ENCODE results near the gene MCOLN1.

Gene MCOLN1

DNA sequence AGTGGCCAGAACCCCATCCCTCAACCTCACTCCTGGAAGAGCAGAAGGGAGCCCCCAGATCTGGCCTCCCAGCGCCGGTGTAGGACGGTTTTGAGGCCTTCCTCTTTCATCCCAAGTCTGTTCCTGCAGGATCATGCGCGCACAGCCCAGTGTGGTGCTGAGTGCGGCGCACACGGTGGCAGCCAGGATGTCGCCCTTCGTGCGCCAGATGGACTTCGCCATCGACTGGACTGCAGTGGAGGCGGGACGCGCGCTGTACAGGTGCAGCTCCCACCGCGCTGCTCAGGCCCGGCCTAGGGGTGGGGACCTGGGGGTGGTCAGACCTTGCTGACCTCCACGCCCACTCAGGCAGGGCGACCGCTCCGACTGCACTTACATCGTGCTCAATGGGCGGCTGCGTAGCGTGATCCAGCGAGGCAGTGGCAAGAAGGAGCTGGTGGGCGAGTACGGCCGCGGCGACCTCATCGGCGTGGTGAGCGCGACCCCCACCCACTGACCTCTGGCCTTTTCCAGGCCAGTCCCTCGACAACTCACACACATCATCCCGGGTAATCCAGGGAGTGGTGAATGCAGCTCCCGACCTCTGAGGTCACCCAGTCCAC, 27.8 kb downstream of the MCOLN1 start:
- TF ChIP-seq CTCF (IDR thresholded peaks at IDR 0.05; ENCODE audit: control insufficient read depth, insufficient read depth, low read depth, low read length, missing control alignments): no peak
- DNase-seq (ENCODE audit: low read depth): no peak
- H3K4me3 ChIP-seq (ENCODE audit: control insufficient read depth, low read depth, low read length): no peak overlapping the region

DNA sequence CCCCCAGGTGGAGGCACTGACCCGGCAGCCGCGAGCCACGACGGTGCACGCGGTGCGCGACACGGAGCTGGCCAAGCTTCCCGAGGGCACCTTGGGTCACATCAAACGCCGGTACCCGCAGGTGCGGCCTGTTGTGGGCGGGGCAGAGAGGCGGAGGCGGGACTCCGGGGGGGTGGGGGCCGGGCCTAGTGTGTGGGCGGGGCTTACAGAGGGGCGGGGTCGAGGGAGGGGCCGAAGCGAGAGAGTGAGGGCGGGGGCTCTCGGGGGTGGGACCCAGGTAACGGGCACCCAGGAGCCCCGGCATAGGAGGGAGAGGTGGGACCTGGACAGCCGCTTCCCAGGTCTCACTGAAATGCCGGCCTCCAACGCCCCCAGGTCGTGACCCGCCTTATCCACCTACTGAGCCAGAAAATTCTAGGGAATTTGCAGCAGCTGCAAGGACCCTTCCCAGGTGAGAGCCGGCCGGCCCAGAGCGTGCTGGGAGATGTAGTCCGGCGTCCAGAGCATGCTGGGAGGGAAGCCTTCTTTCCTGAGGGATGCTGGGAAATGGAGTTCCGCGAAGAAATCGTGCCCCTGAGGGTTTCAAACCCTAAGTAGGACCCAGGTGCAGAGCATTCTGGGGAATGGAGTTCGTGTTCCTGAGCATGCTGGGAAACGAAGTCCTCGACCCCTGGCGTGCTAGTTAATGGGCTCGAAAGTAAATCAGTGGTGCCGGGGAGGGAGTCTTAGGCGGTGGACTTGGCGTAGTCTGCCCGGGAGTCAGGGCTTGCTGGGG, 28.8 kb downstream of the MCOLN1 start:
- no peak for DNase-seq (ENCODE audit: low read depth)
- no peak overlapping the region for H3K4me3 ChIP-seq (ENCODE audit: control insufficient read depth, low read depth, low read length)
- TF ChIP-seq CTCF (IDR thresholded peaks at IDR 0.05; ENCODE audit: control insufficient read depth, insufficient read depth, low read depth, low read length, missing control alignments): no peak

GRCh38 chr19:7552781-7553180, 30.4 kb downstream of the MCOLN1 start:
- H3K4me3 ChIP-seq (ENCODE audit: control insufficient read depth, low read depth, low read length): no peak overlapping the region
- no peak for DNase-seq (ENCODE audit: low read depth)
- no peak for TF ChIP-seq CTCF (IDR thresholded peaks at IDR 0.05; ENCODE audit: control insufficient read depth, insufficient read depth, low read depth, low read length, missing control alignments)

- no peak for DNase-seq (ENCODE audit: low read depth)
- no peak overlapping the region for H3K4me3 ChIP-seq (ENCODE audit: control insufficient read depth, low read depth, low read length)
- no peak for TF ChIP-seq CTCF (IDR thresholded peaks at IDR 0.05; ENCODE audit: control insufficient read depth, insufficient read depth, low read depth, low read length, missing control alignments)
Observed at GRCh38 chr19:7554565-7554964, 32.1 kb downstream of the MCOLN1 start.

- no peak for DNase-seq (ENCODE audit: low read depth)
- no peak overlapping the region for H3K4me3 ChIP-seq (ENCODE audit: control insufficient read depth, low read depth, low read length)
- TF ChIP-seq CTCF (IDR thresholded peaks at IDR 0.05; ENCODE audit: control insufficient read depth, insufficient read depth, low read depth, low read length, missing control alignments): no peak
Observed at GRCh38 chr19:7554990-7555864, 32.8 kb downstream of the MCOLN1 start.

GRCh38 chr19:7556696-7557315, 34.4 kb downstream of the MCOLN1 start:
- DNase-seq (ENCODE audit: low read depth): no peak

More at GRCh38 chr19:7556696-7557315, 34.4 kb downstream of the MCOLN1 start:
- TF ChIP-seq CTCF (IDR thresholded peaks at IDR 0.05; ENCODE audit: control insufficient read depth, insufficient read depth, low read depth, low read length, missing control alignments): no peak
- H3K4me3 ChIP-seq (ENCODE audit: control insufficient read depth, low read depth, low read length): no peak overlapping the region

Data from AG09309 (cell line).